GM12875 (cell line): ENCODE results near the gene GIMAP1.

Source experiments
- H3K4me3 ChIP-seq: one replicate; pipeline ENCODE4 v1.5.1; 2011; ENCODE audit warnings: low read depth, low read length, control low read depth
- CTCF ChIP-seq: IDR thresholded peaks from 2 replicates; pipeline ENCODE4 v1.5.1; 2011; ENCODE audit warnings: low read depth, mild to moderate bottlenecking, control low read depth, inconsistent platforms, low read length, moderate library complexity, borderline replicate concordance; ENCODE audit not compliant: insufficient read depth

The GIMAP1 gene

GRCh38 chr7:150715738-150716137, 675 bp upstream of the GIMAP1 start:
- no peak overlapping the region for H3K4me3 ChIP-seq
- no peak for TF ChIP-seq CTCF

GRCh38 chr7:150716939-150717338, 526 bp downstream of the GIMAP1 start:
- no peak for TF ChIP-seq CTCF

GRCh38 chr7:150717814-150718420, 1.5 kb downstream of the GIMAP1 start:
- H3K4me3 ChIP-seq = peak overlapping the region; percentile 42
- TF ChIP-seq CTCF = no peak

More at GRCh38 chr7:150716939-150717338, 526 bp downstream of the GIMAP1 start:
- peak overlapping the region; percentile 68 for H3K4me3 ChIP-seq

- no peak for TF ChIP-seq CTCF
Observed at GRCh38 chr7:150719436-150719835, 3.0 kb downstream of the GIMAP1 start.

GRCh38 chr7:150719960-150720891, 3.8 kb downstream of the GIMAP1 start:
- TF ChIP-seq CTCF = no peak
- no peak overlapping the region for H3K4me3 ChIP-seq

More at GRCh38 chr7:150719436-150719835, 3.0 kb downstream of the GIMAP1 start:
- H3K4me3 ChIP-seq = no peak overlapping the region

GRCh38 chr7:150721970-150722373, 5.6 kb downstream of the GIMAP1 start:
- H3K4me3 ChIP-seq = no peak overlapping the region
- TF ChIP-seq CTCF = no peak
